NCI-H510A (cell line): ENCODE results near the gene ZNF285.
"Not testable (repeated sequence)": the region's sequence is repeated elsewhere in the genome, so short reads cannot be mapped to it uniquely, and the experiment has no call there.

Experiments used
- DNase-seq: peaks from one replicate; lab custom pipeline; 2025; lab: John Stamatoyannopoulos, UW

ZNF285 gene

GRCh38 chr19:44401139-44402115, at the start of gene ZNF285:
ZNF285 (minus strand) TSS chr19:44401608; CDS start chr19:44397213, 4,395 bp downstream.
- no peak for DNase-seq

DNA sequence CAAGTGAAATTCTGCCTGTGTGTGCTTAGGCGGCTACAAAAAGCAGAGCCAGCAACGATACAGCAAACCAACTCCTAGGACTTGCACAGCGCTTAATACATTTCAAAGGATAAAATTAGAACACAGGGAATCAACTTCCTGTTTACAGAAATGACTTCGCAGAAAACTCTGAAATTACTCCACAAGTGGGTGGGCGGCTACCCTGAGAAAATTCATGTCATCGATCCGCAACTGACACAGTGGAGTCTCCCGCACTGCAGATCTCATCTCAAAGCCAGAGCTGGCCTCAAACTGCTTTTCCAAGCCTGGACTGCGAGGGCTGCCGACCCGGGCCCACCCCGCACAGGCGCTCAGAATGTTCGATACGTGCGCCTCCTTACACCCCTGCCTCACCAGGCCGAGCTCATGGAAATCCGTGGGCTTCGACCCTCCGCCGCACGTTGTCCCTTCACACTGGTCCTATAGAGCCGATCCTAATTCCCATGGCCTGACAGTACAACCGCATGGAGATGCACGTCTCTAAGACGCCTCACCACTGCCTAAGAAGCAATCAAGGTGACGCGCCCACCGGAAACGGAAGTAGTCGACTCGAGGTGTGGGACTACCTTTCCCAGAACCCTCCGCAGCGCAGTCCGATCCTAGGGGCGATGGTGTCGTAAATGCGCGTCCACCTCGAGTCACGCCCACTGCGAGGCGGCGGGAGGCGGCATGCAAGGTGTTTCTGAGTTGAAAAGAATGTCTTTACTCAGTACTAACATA, 46.7 kb upstream of the ZNF285 start, which contains the start of gene ZNF229:
Gene ZNF229, minus strand, starts transcription at position 557 of the 759 bp plus-strand sequence. CDS start 5,625 bp downstream, outside the sequence.
- DNase-seq = peak; percentile 93

DNA sequence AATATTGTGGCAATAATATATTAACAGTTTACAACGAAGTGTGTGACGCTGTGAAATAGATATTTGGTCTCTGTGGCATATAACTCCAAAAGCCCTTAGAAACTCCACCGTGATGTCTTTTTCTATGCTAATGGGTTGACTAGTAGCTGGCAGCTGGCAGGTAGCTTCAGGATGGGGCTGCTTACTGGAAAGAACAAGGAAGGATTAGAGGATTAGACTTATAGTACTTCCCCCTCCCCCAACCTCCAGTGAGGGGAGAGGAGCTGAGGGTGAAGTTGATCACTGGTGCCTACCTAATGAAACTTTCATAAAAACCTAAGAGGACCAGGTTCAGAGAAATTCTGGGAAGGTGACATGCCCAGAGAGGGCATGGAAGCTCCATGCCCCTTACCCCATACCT, 37.0 kb upstream of the ZNF285 start:
- no peak for DNase-seq

- DNase-seq = no peak
Observed at GRCh38 chr19:44435441-44435840, 34.0 kb upstream of the ZNF285 start.

- DNase-seq = no peak
Observed at GRCh38 chr19:44430956-44431355, 29.5 kb upstream of the ZNF285 start.

- DNase-seq = not testable (repeated sequence)
Observed at GRCh38 chr19:44415553-44415952, 14.1 kb upstream of the ZNF285 start.

- DNase-seq = not testable (repeated sequence)
Observed at GRCh38 chr19:44389268-44389667, 12.1 kb downstream of the ZNF285 start.

- DNase-seq = no peak
Observed at GRCh38 chr19:44374789-44375188, 26.6 kb downstream of the ZNF285 start.

GRCh38 chr19:44371815-44372480, 29.5 kb downstream of the ZNF285 start:
- DNase-seq = no peak

DNA sequence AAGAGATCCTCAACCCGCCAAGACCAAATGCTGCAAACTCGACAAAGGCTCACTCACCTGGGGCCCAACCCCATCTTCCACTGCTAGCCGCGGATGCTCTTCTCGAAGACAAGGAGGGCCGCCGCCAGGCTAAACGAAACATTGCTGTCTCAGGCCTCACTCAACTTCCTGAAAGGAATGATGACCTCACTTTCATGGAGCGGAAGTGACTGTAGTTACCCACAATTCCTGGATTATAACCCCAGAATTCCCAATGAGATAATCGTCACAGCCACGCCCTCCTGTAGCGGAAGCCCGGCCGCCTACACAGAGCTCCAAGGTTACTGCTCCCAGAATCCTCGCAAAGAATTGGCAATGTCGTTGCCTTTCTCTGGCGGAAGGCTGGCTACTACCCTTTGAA, 34.4 kb downstream of the ZNF285 start:
- DNase-seq = no peak

DNA sequence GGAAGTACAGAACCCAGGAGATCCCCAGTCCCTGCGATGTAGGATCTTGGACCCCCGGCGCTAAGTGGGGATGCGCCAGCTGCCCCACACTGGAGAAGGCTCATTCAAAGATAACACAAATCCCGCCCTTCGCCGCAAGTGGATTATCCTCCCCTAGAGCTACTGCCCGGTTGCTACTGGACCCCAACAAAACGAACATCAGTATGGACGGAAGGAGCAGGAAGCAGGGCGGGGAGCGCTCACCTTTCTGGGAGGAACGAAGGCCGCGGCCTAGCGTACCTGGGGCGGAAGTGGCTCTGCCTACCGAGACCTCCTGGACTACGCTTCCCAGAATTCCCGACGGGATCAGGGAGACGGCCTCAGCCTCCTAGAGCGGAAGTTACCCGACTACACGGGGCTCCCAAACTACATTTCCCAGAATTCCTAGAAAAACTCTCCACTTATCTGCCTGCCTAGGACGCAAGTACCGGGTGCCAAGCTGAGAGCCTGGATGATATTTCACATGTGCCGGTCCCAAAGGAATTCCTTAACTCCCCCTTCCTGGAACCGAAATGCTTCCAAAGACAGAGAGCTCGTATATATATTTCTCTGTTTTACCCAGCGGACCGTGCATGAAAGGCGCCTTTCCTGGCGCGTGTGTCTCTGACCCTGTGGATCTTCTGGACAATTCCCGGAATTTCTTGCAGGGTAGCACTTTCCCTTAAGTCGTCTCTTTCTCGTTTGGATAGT, 44.9 kb downstream of the ZNF285 start, which contains the start of gene ZNF112:
Gene ZNF112, minus strand, starts transcription at position 298 of the 729 bp plus-strand sequence. CDS start 16,141 bp downstream, outside the sequence.
- peak; percentile 90 for DNase-seq

DNA sequence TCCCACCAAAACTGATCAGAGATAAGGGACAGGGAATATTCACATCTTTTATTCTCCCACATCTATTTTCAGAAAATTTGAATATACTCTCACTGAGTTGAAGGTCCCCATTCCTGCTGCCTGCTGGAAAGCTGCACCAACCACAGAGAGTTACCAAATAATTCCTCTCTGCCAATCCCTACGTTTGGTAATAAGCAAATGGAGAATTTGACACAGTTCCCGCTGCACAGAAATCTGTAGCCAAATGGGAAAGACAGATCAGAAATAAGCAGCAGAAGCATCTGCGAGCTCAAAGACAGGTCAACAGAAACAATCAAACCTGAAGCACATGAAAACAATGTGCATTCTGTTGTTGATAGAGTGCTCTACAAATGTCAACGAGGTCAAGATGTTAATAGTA, 54.9 kb downstream of the ZNF285 start:
- no peak for DNase-seq

DNA sequence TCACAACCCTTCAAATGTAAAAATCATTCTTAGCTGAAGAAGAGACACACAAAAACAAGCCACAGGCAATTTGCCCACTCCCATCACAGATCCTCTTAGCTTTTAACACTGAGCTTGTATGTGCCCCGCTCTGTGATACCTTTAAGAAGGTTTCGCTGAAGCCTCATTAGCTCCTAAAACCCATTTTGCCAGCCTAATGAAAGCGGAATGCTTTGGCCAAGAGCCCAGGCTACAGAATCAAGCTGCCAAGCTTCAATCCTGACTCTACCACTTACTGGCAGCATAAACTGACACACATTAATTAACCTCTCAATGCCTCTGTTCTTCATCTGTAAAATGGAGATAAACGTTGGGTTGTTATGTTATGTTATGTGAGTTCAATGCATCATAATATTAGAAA, 55.4 kb downstream of the ZNF285 start:
- DNase-seq = no peak

DNA sequence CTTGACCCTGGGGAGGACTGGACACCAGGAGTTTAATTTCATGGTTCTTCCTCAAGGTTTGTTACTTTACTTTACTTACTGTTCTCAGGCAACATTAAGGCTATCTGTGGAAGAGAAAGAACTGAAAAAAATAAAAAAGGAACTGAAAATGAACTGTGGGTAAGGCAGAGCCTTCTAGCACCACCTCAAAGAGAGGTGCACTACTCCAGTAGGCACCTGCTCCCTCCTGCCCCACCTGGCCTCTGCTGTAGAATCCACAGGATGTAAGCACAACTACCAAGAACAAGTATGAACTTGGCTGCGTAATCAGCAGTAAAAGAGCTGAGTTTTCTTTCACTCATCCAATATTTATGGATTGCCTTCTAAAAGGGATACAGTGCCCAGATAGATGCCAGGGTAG, 57.2 kb downstream of the ZNF285 start:
- no peak for DNase-seq

GRCh38 chr19:44341794-44342193, 59.6 kb downstream of the ZNF285 start:
- DNase-seq = no peak

DNA sequence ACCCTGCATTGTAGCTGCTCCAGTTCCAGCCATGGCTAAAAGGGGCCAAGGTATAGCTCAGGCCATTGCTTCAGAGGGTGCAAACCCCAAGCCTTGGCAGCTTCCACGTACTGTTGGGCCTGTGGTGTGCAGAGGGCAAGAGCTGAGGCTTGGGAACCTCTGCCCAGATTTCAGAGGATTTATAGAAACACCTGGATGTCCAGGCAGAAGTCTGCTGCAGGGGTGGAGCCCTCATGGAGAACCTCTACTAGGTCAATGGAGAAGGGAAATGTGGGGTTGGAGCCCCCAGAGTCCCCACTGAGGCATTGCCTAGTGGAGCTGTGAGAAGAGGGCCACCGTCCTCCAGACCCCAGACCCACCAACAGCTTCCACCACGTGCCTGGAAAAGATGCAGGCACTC, 66.8 kb downstream of the ZNF285 start:
- DNase-seq = not testable (repeated sequence)
